IPS-NIHi7 (cell line): Measurements from ENCODE around the gene CFAP43.

Experiments
- DNase-seq: peaks from one replicate; pipeline ENCODE4 v3.0.0; 2012; ENCODE audit warnings: mixed read lengths; ENCODE audit errors: extremely low spot score

The CFAP43 gene

DNA sequence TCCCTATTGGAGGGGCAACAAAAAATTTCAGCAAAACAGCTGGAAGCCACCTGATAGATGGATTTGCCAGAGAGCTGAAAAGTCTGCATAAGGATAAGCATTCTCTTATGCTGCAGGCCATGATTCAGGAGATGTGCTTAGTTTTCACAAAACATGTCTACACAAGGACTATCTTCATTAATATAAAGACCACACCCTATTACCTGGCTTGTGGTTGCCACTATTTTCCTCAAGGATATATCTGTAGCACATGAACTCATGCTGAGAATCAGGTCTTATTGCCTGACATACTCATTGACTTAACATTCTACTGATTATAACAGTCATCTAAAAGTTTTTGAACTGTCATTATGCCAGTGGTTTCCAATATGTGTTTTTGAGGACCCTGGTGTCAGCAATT lies 139.4 kb downstream of the CFAP43 start:
- DNase-seq, result no peak

DNA sequence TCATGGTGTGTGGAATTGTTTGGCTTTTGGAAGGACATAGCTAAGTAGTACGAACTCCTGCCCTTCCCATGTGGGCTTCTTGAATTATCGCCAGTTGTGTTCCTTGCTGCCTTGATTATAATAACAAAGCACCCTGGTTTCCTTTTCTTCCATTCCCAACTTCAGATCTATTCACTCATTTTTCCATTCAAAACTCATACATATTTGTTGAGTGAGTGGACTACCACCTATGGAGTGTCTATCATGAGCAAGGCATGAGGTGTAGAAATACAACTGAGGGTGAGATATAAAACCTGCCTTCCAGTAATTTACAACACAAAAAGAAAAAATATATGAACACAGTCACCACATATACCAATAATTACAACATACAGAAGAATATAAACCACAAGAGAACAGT lies 141.6 kb downstream of the CFAP43 start:
- no peak for DNase-seq

DNA sequence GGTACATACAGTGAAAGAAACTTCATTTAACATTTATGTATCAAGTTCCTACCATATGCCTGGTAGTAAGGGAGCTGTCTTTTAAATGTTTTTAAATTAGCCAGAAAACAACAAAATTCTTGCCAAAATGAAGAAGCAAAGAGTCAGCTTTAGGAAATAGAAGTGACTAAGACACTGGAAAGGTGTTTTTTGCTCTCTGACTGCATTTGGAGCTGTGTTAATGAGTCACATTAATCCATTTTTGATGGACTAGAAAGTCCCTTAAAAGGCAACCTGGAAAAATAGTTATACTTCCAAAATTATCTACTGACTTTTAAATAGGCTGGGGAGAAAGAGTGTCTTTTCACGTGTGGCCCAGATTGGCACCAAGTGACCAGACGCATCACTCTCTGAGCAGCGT lies 142.5 kb downstream of the CFAP43 start:
- DNase-seq, result no peak

DNA sequence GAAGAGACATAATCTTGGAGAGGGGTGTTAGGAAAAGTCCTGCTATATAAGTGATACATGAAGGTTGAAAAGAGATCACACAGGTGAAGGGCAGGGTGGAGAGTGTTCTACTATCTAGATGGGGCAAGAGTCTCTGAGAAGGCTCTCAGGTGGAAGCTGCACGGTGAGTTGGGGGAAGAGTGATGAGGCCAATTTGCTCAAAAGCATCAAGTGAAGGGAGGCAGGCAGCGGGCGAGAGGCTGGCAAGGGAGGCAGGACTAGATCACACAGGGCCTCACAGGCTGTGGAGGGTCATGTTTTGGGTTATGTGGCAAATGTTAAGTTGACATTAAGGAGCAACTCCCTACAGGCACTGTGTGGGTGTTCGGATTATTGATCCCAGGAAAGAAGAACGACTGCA lies 143.9 kb downstream of the CFAP43 start:
- DNase-seq, result no peak

DNA sequence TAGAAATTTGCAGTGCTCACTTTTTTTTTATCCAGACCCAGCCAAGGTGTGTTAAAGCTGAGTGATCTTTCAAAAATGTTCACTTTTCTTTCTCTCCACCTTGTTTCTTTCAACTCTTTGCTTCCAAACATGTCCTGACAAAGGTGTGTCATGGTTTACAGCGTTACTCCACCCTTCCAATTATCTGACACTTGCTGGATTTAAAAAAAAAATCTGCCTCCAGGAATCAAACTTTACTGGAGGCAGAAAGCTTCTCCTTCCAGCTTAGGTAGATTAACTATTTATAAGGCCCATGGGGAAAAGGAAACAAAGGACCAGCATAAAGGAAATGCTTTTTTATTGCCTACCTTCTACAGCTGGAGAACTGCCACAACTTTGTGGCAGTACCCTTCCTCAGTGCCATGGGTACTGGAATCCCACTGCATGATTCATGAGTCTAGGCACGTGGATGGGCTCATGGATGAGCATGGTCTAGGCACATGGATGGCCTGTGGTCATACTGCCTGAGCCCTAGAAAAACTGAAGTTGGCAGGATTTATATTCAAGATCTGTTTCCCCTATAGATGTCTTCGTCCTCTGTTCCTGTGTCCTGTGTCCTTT lies 146.3 kb downstream of the CFAP43 start, which contains the start of gene COL17A1:
TSS of gene COL17A1 (minus strand) at position 80 of the 600 bp plus-strand sequence. CDS start 5,207 bp downstream, outside the sequence.
- no peak for DNase-seq

DNA sequence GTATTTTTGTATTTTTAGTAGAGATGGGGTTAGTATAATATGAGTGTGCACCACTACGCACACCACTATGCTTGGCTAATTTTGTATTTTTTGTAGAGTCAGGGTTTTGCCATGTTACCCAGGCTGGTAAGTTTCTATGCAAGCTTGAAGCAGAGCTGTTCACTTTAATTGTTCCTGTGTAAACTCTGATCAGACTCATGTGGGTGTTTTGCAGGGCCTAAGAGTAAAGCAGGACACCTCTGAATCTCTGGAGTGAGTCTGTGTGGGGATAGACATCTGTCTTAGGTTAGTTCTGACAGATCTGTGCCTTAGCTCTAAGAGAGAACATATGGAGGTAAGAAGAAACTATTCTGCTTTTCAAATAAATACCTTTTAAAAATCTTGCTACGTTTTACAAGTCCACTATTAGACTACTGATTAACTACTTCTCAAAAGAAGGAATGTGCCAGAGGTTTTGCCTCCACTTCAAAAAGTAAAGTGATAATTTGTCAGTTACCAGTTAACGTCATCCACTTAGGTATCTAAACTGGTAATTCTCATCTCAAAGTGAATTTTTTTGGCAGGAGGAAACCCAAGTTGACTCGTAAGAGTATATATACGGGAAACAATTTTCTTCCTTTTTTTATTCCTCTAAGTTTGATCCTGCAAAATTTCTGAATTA lies 147.6 kb downstream of the CFAP43 start:
- DNase-seq, result no peak

DNA sequence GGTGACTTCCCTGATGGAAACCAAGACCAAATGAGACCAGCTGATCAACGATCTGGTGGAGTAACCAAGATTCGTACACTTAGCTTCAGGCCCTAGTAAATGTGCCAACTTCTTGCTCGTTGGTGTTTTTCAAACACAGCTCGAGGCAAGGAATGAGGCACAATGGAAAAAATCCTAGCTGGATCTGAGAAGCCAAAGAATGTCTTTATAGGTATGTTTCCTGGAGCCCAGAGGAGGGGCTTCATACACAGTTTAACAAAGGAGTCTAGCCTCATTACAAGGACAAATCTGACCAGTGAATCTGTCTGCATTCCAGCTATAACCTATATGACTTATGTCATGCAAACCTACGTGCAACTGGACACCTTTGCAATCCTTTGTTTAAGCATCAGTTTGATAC lies 150.2 kb downstream of the CFAP43 start:
- DNase-seq, result no peak

DNA sequence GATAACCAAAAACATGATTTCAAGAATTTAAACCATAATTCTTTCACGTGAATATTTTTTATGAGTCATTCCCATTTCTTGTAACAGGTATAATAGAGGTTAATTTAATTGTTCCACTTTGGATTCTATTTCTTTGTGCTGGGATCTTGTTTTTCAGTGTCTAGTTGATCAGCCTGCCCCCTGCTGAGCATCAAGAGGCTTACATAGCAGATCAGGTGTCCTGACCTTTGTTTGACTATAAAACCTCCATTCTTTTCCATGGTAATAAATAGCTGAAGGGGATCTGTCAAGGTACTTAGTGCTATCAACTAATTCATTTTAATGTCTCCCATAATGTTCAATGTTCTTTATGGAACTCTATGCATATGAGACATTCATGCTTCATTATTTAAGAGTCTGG lies 151.4 kb downstream of the CFAP43 start:
- DNase-seq, result no peak
